Stimulated activated CD8-positive, alpha-beta memory T cell treated with anti-CD3 and anti-CD28 coated beads, Interleukin-15, amount 100 ng/mL, for 1 hour (primary cell): ENCODE measurements around the gene NUBPL.
"Not testable (repeated sequence)": the region's sequence is repeated elsewhere in the genome, so short reads cannot be mapped to it uniquely, and the experiment has no call there.

ENCODE experiments used
- DNase-seq: peaks from one replicate; pipeline ENCODE4 v3.0.0-alpha.2; 2020; ENCODE audit warnings: low read depth

Gene NUBPL

DNA sequence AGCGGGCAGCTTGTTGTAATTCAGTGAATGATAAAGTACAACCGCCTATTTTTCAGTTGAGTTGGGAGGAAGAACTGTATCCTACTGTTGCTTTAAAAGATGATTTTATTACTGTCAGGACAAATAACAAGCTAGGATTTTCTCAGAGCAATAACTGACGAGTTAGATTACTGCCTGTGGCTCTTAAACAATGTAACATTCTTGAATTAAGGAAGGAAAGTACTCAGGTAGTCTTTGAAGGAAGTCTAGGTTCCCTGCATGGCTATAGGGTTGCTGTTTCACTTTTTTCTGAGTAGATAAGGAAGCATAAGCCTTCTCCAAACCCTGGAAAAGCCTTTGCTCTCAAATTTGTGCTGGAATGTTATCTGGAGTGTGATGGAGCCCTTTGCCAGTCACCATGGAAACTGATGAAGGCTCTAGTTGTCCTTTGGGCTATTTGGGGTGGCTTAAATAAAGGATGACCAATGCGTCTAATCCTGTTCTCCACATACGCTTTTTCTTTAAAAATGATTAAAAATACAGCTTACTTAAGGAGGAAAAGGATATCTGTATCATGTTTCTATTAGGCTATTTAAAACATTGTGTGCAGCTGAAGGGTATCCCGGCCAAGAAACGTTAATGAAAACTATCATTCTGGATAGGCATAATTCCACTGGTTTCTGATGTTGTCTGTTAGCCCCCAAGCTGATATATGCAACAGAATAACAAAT lies 17.7 kb downstream of the NUBPL start:
- no peak for DNase-seq

DNA sequence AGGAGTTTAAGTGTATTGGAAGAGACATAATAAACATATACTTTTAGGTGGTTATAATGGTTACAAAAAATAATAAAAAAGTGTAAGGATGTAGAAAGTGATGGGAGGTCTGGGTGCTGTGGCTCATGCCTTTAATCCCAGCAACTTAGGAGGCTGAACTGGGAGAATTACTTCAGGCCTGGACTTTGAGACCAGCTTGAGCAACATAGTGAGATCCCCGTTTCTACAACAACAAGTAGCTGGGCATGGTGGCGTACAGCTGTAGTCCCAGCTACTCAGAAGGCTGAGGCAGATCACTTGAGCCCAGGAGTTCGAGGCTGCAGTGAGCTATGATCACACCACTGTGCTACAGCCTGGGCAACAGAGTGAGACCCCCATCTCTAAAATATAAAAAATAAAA lies 19.0 kb downstream of the NUBPL start:
- no peak for DNase-seq

DNA sequence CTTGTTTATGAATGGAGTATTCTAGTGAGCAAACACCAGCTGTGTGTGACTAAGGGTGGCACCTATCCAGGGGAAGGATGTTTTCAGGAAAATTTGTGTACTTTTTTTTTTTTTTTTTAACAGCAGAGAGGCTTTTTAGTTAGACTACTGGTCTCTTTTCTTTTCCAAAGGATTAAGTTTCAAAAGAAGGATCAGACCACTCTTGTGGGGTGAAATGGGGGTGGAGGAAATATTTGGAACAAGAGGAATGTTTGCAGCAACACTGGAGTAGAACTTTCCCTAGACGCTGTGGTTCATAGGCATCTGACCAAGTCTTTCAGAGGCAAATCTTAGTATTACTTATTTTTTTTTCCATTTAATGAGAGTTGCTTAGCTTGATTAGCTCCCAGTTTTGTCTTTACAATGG lies 21.1 kb downstream of the NUBPL start:
- no peak for DNase-seq

DNA sequence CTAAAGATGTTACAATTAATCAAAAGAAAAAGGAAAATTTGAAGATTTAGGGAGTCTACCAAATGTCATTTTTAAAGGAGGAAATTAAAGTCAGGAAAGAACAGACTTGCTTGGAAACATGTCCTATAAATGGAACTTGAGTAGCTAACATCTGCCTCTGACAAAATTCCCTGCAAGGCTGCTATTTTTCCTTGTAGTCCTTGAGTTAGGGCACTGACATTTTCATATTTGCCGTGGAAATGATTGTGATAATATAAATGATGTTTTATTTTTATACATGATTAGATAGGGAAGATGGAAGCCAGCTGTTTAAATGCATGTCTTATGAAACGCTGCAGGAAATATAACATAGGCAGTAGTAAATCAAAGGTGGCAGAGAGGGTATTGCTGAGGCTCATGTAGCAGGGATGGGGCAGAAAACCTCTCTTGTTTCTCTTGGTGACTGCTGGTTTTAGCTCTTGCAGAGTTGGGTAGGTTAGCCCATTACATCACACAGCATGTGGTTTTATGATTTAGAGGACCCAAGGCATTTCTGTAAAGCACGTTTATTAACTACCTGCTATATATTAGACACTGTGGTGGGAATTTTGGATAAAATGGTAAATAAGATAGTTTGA lies 21.7 kb downstream of the NUBPL start:
- DNase-seq: no peak

DNA sequence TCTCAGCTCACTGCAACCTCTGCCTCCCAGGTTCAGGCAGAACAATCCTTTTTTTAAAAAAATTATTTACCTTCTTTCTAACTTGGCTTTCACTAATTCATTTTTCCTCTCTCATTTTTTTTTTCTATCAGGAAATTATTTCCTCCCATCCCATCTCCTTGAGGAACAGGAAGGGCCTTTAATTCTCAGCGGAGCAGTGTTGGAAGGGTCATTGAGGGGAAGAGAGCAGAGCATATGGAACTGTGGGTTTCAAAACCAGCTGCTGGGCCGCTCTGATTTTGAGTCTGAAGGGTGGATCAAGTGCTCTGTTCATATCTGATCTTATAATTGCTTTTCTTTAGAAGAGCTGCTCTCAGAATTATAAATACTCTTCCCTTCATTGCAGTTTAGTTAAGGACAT lies 29.0 kb downstream of the NUBPL start:
- no peak for DNase-seq

DNA sequence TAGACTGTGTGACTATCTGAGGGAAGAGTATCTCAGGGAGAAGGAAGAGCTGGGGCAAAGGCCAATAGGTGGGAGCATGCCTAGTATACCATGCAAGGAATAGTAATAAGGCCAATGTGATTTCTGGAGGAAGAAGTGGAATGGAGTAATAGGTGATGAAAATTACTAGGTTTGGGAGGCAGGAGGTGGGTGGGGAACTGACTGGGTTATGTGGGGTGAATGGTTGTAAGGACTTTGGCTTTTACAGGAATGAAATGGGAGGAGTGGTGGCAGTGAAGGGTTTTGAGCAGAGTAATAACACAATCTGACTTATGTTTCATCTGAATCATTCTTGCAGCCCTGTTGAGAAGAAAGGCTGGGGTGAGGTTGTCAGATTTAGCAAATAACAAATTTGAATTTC lies 30.9 kb downstream of the NUBPL start:
- no peak for DNase-seq

DNA sequence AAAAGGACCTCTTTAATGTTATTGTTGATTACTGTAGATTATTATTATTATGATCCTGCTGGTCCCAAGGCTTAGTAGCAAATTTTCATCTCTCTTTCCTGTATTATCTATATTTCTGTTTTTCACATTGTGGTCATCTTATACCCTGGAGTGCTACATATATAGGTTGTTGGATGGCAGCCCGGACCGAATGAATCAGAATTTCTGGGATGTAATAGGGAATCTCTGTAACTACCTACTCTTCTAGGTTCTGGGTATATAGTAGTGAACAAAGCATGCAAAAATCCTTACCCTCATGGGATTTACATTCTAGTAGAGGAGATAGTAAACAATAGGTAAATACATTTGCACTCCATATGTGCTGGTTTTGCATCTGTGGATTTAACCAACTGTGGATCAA lies 31.4 kb downstream of the NUBPL start:
- DNase-seq: no peak

DNA sequence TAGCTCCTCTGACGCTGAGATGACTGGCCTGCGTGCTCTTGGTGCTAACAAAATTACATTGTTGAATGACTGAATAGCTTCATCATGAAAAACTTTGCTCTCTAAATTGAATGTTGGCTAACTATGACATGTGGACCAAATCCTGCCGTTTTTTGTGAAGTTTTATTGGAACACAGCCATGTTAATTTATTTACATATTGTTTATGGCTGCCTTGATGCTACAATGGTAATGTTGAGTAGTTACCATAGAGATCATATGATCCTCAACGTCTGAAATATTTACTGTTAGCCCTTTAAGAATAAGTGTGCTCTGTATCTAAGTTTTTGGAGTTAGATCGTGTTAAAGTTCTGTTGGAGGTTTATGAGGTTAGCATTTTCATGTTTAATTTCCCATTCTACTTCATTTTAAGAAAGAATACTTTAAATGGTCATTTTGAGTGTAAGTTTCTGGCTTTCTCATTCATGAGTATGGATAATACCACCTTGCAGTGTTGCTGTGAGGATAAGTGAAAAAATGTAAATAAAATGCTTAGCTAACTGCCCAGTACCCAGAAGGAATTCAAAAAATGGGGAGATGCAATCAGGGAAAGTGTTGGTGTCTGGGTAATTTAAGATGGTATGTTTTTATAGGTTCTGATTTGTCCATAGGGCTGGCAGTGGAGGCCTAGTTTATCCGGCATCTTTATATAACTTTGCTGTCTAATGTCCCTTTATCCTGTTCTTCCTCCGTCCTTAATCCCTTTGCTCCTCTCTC lies 35.3 kb downstream of the NUBPL start:
- no peak for DNase-seq

DNA sequence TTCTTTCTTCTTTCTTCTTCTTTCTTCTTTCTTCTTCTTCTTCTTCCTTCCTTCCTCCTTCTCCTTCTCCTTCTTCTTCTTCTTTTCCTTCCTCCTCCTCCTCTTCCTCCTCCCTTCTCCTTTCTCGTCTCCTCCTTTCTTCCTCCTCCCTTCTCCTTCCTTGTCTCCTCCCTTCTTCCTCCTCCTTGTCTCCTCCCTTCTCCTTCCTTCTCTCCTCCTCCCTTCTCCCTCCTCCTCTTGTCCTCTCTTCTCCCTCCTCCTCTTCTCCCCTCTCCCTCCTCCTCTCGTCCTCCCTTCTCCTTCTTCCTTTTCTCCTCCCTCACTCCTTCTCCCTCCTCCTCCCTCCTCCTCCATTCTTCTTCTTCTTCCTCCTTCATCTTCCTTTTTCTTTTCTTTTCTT lies 44.5 kb downstream of the NUBPL start:
- no peak for DNase-seq

DNA sequence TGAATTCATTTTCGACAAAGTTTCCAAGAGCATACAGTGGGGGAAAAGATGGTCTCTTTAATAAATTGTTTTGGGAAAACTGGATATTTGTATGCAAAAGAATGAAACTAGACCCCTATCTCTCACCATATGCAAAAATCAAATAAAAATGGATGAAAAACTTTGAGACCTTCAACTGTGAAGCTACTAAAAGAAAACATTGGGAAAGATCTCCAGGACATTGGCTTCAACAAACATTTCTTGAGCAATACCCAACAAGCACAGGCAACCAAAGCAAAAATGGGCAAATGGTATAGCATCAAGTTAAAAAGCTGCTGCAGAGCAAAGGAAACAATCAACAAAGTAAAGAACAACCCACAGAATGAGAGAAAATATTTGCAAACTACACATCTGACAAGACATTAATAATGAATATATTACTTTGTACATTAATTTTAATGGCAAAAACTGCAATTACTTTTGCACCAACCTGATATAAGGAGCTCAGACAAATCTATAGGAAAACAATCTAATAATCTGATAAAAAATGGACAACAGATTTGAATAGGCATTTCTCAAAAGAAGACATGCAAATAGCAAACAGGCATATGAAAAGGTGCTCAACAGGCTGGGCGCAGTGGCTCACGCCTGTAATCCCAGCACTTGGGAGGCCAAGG lies 50.7 kb downstream of the NUBPL start:
- no peak for DNase-seq

DNA sequence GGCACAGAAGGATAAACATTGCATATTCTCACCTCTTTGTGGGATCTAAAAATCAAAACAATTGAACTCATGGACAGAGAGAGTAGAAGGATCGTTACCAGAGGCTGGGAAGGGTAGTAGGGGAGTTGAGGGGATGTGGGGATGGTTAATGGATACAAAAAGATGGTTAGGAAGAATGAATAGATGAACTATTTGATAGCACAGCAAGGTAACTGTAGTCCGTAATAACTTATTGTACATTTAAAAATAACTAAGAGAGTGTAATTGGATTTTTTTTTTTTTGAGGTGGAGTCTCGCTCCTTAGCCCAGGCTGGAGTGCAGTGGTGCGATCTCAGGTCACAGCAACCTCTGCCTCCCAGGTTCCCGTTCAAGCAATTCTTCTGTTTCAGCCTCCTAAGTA lies 52.0 kb downstream of the NUBPL start:
- DNase-seq: no peak

DNA sequence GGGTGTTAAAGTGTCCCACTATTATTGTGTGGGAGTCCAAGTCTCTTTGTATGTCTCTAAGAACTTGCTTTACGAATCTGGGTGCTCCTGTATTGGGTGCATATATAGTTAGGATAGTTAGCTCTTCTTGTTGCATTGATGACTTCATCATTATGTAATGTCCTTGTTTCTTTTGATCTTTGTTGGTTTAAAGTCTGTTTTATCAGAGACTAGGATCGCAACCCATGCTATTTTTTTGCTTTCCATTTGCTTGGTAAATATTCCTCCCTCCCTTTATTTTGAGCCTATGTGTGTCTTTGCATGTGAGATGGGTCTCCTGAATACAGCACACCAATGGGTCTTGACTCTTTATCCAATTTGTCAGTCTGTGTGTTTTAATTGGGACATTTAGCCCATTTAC lies 57.7 kb downstream of the NUBPL start:
- not testable (repeated sequence) for DNase-seq

DNA sequence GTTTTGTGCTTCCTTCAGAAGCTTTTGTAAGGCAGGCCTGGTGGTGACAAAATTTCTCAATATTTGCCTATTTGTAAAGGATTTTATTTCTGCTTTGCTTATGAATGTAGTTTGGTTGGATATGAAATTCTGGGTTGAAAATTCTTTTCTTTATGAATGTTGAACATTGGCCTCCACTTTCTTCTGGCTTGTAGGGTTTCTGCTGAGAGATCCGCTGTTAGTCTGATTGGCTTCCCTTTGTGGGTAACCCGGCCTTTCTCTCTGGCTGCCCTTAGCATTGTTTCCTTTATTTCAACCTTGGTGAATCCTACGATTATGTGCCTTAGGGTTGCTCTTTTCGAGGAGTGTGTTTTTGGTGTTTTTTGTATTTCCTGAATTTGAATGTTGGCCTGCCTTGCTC lies 58.2 kb downstream of the NUBPL start:
- DNase-seq: no peak

DNA sequence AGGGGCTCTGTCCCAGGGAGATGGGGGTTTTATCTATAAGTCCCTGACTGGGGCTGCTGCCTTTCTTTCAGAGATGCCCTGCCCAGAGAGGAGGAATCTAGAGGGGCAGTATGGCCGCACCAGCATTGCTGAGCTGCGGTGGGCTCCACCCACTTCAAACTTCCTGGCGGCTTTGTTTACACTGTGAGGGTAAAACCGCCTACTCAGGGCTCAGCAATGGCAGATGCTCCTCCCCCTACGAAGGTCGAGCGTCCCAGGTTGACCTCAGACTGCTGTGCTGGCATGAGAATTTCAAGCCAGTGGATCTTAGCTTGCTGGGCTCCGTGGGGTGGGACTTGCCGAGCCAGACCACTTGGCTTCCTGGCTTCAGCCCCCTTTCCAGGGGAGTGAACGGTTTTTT lies 59.7 kb downstream of the NUBPL start:
- not testable (repeated sequence) for DNase-seq

DNA sequence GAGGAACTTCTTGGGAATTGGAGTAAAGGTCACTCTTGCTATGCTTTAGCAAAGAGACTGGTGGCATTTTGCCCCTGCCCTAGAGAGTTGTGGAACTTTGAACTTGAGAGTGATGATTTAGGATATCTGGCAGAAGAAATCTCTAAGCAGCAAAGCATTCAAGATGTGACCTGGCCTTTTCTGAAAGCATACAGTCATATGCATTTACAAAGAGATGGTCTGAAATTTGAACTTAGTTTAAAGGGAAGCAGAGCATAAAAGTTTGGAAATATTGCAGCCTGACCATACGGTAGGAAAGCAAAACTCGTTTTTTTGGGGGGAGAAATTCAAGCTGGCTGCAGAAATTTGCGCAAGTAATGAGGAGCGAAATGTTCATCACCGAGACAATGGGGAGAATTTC lies 60.9 kb downstream of the NUBPL start:
- DNase-seq: no peak

DNA sequence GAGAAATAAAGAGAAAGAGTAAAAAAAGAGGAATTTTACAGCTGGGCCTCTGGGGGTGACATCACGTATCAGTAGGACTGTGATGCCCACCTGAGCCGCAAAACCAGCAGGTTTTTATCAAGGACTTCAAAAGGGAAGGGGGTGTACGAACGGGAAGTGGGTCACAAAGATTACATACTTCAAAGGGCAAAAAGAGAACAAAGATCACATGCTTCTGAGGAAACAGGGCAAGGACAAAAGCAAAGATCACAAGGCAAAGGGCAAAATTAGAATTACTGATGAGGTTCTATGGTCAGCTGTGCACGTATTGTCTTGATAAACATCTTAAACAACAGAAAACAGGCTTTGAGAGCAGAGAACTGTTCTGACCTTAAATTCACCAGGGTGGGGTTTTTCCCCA lies 91.7 kb downstream of the NUBPL start:
- DNase-seq: not testable (repeated sequence)

DNA sequence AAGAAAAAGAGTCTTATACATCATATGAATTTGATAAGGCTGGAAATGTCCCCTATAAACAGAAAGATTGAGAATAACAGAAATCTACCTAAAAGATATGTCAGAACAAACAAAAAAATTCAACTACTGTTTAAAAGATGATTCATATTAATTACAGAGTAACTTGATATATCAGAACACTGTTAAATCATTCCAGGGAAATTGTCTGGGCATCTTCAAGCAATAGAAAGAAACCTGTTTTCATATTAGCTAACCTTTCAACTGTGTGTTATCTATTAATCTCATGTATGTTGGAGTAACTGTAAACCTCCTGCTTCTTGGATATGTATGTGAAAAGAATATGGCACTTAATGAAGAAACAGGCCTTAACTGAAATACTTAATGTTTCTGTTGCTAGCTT lies 96.7 kb downstream of the NUBPL start:
- DNase-seq: no peak

DNA sequence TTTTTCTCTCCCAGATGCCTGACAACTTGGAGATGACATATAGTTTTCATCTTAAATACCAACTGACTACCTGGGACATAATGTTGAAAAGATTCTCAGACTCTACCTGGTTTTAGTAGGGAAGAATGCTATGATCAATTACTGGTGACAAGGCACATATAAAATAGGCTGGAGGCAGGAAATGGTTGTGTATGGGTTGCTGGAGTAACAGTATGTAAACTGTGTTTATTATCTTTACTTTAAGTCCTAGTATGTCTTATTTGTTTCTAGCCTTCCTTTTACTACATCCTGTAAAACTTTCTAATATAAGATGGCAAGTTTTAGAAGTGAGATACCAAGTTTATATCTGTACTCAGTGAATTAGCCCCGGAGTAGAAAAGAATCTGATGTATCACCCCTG lies 98.1 kb downstream of the NUBPL start:
- no peak for DNase-seq

DNA sequence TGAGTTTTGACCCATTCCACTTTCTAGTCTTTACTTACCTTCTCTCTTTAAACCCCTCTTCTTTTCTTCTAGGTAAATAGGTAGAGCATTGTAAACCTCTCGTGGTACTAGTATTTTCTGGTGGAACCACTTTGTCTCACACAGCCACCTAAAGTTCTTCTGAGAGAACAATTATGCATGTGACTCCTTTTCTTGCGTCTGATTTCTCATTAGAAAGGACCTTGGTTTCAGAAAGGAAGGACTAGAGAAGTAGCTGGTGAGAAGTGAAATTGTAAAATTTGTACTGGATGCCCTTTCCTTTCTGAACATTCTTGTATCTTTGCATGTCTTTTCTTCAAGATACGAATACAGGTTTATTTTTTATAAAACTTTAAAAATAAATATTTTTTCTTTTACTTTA lies 99.0 kb downstream of the NUBPL start:
- DNase-seq: no peak

DNA sequence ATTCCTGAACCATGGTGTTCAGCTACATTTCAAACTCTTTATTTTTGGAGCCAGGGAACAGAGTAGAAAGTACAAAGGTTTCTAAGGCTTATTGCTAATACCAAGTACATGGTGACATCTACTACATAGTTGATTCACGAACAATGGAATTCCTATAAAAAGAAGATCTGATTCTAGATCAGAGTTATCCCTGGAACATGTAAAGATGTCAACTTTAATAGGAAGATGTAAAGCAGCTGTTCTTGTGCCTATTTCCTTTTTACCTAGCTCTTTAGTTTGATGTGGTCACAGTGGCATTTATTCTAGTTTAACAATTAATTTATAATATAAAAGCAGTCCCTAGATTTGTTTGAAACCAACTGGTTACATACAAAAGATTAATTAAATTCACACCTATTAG lies 99.5 kb downstream of the NUBPL start:
- no peak for DNase-seq

DNA sequence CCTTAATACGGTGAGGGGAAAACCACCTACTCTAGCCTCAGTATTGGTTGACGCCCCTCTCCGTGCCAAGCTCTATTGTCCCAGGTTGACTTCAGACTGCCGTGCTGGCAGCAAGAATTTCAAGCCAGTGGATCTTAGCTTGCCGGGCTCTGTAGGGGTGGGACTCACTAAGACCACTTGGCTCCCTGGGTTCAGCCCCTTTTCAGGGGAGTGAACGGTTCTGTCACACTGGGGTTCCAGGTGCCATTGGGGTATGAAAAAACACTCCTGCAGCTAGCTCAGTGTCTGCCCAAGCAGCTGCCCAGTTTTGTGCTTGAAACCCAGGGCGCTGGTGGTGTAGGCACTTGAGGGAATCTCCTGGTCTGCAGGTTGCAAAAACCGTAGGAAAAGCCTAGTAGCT lies 107.1 kb downstream of the NUBPL start:
- no peak for DNase-seq

DNA sequence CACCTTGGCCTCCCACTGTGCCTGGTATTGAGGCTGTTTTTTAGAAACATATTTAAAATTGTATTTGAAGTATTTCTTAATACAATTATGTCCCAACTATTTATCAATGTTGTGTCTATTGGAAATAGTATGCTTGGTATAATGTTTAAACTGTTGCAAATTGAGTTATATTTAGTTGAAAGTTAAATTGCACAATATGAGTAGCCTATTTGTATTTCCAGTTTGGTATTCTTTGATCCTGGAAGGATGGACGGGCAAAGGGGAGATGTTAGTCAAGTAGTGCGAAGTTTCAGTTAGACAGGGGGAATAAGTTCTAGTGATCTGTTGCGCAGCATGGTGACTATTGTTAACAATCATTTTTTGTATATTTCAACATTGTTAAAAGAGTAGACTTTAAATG lies 111.5 kb downstream of the NUBPL start:
- no peak for DNase-seq

DNA sequence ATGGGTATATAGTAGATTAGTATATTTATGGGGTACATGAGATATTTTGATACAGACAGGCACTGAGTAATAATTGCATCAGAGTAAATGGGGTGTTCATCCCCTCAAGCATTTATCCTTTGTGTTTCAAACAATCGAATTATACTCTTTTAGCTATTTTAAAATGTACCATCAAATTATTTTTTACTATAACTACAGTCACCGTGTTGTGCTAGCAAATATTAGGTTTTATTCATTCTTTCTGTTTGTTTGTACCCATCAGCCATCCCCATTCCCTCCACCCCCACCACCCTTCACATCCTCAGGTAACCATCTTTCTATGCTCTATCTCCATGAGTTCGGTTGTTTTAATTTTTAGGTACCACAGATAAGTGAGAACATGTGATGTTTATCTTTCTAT lies 115.8 kb downstream of the NUBPL start:
- no peak for DNase-seq
